NT2/D1 (cell line): ENCODE data around the gene TSPOAP1.

Experiments
- YY1 ChIP-seq: IDR thresholded peaks from 2 replicates; pipeline ENCODE4 v1.6.1; 2011; ENCODE audit not compliant: insufficient read length, insufficient read depth
- ZNF274 ChIP-seq: IDR thresholded peaks from 2 replicates; pipeline ENCODE4 v1.6.1; 2011; ENCODE audit warnings: mild to moderate bottlenecking, low read depth, low read length

DNA sequence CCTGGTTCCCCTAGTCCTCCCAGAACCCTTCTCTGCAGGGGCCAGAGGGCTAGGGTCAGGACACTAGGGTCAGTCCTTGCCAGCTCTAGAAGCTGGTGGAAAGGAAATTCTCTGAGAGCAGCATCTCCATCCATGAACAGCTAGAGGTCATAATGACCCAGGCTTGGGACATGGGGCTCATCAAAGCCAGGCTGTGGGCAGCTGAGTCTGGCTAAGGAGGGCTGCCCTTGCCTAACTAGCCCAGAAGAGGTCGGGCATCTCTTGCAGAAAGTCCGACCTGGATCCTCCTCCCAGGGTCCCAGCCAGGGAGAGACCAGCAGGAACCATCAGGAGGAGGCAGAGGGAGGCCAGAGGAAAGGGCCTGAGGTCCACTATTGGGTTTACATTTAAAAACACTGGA, 52.2 kb downstream of the TSPOAP1 start:
- no peak for TF ChIP-seq ZNF274
- no peak for TF ChIP-seq YY1
